NB4 (cell line): ENCODE results near the gene TXNIP.

Experiments used
- DNase-seq: peaks from one replicate; pipeline ENCODE4 v3.0.0; 2010; ENCODE audit warnings: low read depth
- H3K4me3 ChIP-seq: one replicate; pipeline ENCODE4 v1.5.1; 2011; ENCODE audit warnings: mild to moderate bottlenecking, low read depth, low read length, moderate library complexity
- MAX ChIP-seq: IDR thresholded peaks from 2 replicates; pipeline ENCODE4 v1.6.1; 2011; ENCODE audit warnings: low read depth, low read length
- MYC ChIP-seq: IDR thresholded peaks from 2 replicates; pipeline ENCODE4 v1.6.1; 2011; ENCODE audit warnings: low read depth, low read length
- POLR2A ChIP-seq: IDR thresholded peaks from 2 replicates; pipeline ENCODE4 v1.6.1; 2011; ENCODE audit warnings: mild to moderate bottlenecking; ENCODE audit not compliant: insufficient read length; ENCODE audit errors: extremely low read depth
- TF ChIP-seq, protein P1 (sequence below): IDR thresholded peaks from one replicate; pipeline ENCODE4 v1.5.1; 2012; ENCODE audit warnings: low read depth, low read length

Gene TXNIP

GRCh38 chr1:145959333-145959732 lies 37.0 kb downstream of the TXNIP start:
- DNase-seq: peak; percentile 25
- H3K4me3 ChIP-seq: no peak overlapping the region
- TF ChIP-seq MYC: no peak
- no peak for TF ChIP-seq POLR2A
- TF ChIP-seq MAX: no peak
- TF ChIP-seq, protein P1, sequence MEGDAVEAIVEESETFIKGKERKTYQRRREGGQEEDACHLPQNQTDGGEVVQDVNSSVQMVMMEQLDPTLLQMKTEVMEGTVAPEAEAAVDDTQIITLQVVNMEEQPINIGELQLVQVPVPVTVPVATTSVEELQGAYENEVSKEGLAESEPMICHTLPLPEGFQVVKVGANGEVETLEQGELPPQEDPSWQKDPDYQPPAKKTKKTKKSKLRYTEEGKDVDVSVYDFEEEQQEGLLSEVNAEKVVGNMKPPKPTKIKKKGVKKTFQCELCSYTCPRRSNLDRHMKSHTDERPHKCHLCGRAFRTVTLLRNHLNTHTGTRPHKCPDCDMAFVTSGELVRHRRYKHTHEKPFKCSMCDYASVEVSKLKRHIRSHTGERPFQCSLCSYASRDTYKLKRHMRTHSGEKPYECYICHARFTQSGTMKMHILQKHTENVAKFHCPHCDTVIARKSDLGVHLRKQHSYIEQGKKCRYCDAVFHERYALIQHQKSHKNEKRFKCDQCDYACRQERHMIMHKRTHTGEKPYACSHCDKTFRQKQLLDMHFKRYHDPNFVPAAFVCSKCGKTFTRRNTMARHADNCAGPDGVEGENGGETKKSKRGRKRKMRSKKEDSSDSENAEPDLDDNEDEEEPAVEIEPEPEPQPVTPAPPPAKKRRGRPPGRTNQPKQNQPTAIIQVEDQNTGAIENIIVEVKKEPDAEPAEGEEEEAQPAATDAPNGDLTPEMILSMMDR: no peak

GRCh38 chr1:145958734-145959133 lies 37.6 kb downstream of the TXNIP start:
- no peak overlapping the region for H3K4me3 ChIP-seq
- no peak for DNase-seq
- TF ChIP-seq POLR2A (no peak), MAX (no peak), MYC (no peak)
- TF ChIP-seq, protein P1: no peak

DNA sequence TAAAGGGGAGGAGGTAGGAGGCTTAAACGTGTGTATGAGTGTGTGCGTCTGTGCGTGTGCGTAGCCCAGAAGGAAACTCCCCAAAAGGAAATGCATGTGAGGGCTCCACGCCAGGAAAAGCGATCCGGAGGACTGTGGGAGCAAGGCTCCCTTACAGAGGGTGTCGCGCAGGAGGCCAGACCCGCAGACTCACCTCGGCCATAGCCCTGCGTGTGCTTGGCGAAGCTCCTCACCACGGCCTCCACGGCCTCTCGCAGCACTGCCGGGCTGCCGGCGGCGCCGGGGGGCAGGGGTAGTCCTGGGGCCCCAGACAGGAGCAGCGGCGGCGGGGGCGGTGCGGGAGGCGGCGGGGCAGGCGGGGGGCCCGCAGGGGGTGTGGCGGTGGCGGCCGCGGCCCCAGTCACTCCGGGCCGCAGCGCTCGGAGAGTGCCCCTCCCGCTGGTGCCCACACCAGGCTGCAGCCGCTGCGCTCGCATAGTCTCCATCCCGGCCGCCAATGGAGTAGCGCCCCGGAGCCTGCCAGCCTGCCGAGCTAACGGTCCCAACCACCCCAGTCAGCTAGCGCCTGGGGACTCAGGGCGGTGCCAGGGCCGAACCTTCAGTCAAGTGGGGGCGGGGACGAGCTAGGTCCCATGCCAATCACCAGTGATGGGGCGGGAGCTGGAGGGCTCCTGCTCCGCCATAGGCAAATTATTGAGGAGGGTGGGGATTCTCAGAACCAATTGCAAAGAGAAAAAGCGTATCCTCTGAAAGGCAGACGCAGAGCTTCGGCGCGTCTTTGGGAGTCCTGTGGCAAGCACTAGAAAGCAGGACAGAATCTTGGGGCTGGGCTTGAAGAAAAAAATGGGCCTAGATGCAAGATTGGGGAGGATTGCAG lies 38.7 kb downstream of the TXNIP start, which contains the start of gene LIX1L:
LIX1L (minus strand) TSS at position 575 of the 877 bp plus-strand sequence; CDS start at position 485, 90 bp downstream.
- peak within 1 kb of the TSS; percentile 87 for H3K4me3 ChIP-seq
- TF ChIP-seq, protein P1: no peak
- TF ChIP-seq MYC: peak; percentile 60
- TF ChIP-seq MAX: peak; percentile 67
- TF ChIP-seq POLR2A: peak; percentile 66
- DNase-seq: peak; percentile 98

DNA sequence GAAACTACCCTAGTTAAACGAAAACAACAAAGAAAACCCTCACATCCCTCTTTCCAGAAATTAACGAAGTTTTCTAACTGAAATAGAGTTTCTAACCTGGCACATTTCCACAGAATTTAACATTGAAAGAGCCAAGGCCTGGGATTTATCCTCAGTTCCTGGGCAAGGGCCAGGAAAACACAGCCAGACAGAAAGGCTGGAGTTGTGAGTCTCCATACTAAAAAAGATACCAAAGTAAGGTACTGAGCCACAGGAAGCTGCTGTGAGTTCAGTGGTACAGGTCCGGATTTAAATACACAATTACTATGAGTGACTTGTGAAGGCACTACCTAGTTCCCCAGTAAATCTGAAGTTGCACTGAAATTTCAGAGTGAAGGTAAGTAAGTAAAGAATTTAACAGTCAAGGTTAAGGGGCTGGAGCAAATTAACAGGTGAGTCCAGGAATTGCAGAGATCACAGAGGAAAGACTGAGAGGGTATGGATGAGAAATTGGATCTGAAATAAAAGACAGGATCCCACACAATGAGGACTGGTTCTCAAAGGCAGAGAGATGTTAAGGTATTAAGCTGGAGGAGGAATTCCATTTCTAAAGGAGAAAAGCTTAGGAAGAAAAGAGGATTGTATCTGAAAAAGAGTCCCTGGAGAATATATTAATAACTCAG lies 39.5 kb downstream of the TXNIP start:
- TF ChIP-seq MAX: no peak
- TF ChIP-seq, protein P1: no peak
- DNase-seq: peak; percentile 25
- peak overlapping the region; percentile 87 for H3K4me3 ChIP-seq

DNA sequence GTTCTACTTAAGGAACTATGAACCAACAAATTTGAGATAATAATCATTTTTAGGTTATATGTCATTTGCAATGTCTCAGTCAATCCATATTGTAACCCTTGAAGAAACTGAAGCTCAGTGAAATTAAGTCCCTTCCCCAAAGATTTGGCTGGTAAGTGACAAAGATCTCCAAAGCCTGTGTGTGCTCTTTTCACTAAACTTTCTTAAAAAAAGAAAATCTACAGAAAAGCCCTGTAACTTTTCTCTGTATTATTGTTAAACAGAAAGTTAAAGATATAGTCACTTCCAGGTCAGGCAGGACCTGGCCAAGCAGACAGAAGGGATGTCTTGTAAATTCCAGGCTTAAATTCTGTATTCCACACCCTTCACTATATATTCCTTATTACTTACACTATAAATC lies 40.0 kb downstream of the TXNIP start:
- TF ChIP-seq MAX (no peak), MYC (no peak), POLR2A (no peak)
- TF ChIP-seq, protein P1: no peak
- DNase-seq: no peak
- H3K4me3 ChIP-seq: peak overlapping the region; percentile 87
